Caco-2 (cell line): ENCODE data around the gene ARRDC1. TPM values are rescaled to one million over a fixed set of nuclear protein-coding genes. Genes with fewer than 3 reads are reported as not detected.

Experiments used
- BruUV-seq: library from RNA; stranded (reverse); fragments of 400-500 nt; replicated peaks from 2 replicates; lab custom pipeline; 2021; lab: Mats Ljungman, UMichigan
- CTCF ChIA-PET: fragments of 300-600 bp; sonication (Branson Sonifier 250); formaldehyde crosslinking; loops from one replicate; lab custom pipeline; 2022; ENCODE audit warnings: antibody characterized with exemption; lab: Charles Lee
- POLR2A ChIA-PET: fragments of 300-600 bp; sonication (Branson Sonifier 250); formaldehyde crosslinking; loops from one replicate; lab custom pipeline; 2022; ENCODE audit warnings: antibody characterized with exemption; lab: Charles Lee
- DNase-seq, 2 experiments: peaks; one replicate each; pipeline versions ENCODE4 v3.0.0 to v3.0.0-alpha.2; 2020 to 2022
- H3K27me3 ChIP-seq: replicated peaks from 2 replicates; pipeline ENCODE4 v1.6.0; 2011; ENCODE audit warnings: low read length; ENCODE audit not compliant: control insufficient read depth, insufficient read depth
- H3K36me3 ChIP-seq: 2 replicates; pipeline ENCODE4 v1.5.1; 2011; ENCODE audit warnings: low read length; ENCODE audit not compliant: control insufficient read depth, insufficient read depth
- H3K4me1 ChIP-seq: fragments of 250-450 bp; sonication (Bioruptor Pico); 2 replicates; pipeline ENCODE4 v1.5.1; 2020; ENCODE audit warnings: mild to moderate bottlenecking
- H3K4me3 ChIP-seq: 2 replicates; pipeline ENCODE4 v1.5.1; 2011; ENCODE audit warnings: low read depth, mild to moderate bottlenecking, control low read depth, low read length
- H3K9me3 ChIP-seq: fragments of 250-450 bp; sonication (Bioruptor Pico); 2 replicates; pipeline ENCODE4 v1.5.1; 2020; ENCODE audit warnings: mild to moderate bottlenecking, moderate library complexity
- H3K27ac Mint-ChIP-seq: one replicate; pipeline ENCODE4 v1.8.0; 2022; ENCODE audit warnings: mixed read lengths; ENCODE audit not compliant: unreplicated experiment
- H3K27me3 Mint-ChIP-seq: one replicate; pipeline ENCODE4 v1.8.0; 2022; ENCODE audit warnings: mixed read lengths; ENCODE audit not compliant: insufficient read depth, unreplicated experiment
- H3K36me3 Mint-ChIP-seq: one replicate; pipeline ENCODE4 v1.8.0; 2022; ENCODE audit warnings: mild to moderate bottlenecking, mixed read lengths; ENCODE audit not compliant: insufficient read depth, unreplicated experiment
- H3K4me1 Mint-ChIP-seq: one replicate; pipeline ENCODE4 v1.8.0; 2022; ENCODE audit warnings: low read depth, mixed read lengths; ENCODE audit not compliant: unreplicated experiment
- H3K4me3 Mint-ChIP-seq: one replicate; pipeline ENCODE4 v1.8.0; 2022; ENCODE audit warnings: mild to moderate bottlenecking, moderate library complexity, mixed read lengths; ENCODE audit not compliant: unreplicated experiment
- H3K9me3 Mint-ChIP-seq: one replicate; pipeline ENCODE4 v1.8.0; 2022; ENCODE audit warnings: mixed read lengths; ENCODE audit not compliant: unreplicated experiment
- CTCF ChIP-seq, 2 experiments: fragments of 200-600 bp in 1 of 2; IDR thresholded peaks; 1 replicate in 1 of 2; 2 replicates in 1 of 2; pipeline versions ENCODE4 v1.5.1 to v1.8.0; 2011 to 2022; ENCODE audit warnings: antibody characterized with exemption in 1 of 2, control low read depth in 1 of 2, inconsistent platforms in 1 of 2, low read depth in 1 of 2, low read length in 1 of 2, mild to moderate bottlenecking in 1 of 2, moderate library complexity in 1 of 2; ENCODE audit not compliant: insufficient read depth in 1 of 2, severe bottlenecking in 1 of 2, unreplicated experiment in 1 of 2
- intact Hi-C: fragments of 100-400 bp; cut with micrococcal nuclease; formaldehyde crosslinking; loops from one replicate; pipeline ENCODE4 v1.10.0; 2022; ENCODE audit not compliant: unreplicated experiment
- total RNA-seq: library from RNA; stranded (reverse); gene quantifications from 2 replicates; pipeline ENCODE4 v1.2.3, GENCODE V29; 2022

ARRDC1 gene
- total RNA-seq, 1 experiment from 2014 or later: 66.6 TPM

GRCh38 chr9:137656416-137656815, 50.9 kb downstream of the ARRDC1 start:
- no peaks in the 10 kb centered on the region for H3K4me1 Mint-ChIP-seq
- H3K9me3 ChIP-seq: no peaks in the 10 kb centered on the region
- no peak for TF ChIP-seq CTCF (IDR thresholded peaks at IDR 0.05; ENCODE audit: insufficient read depth in 1 of 2, low read depth in 1 of 2, low read length in 1 of 2, severe bottlenecking in 1 of 2, unreplicated experiment in 1 of 2)
- peaks cover 20% of the 10 kb centered on the region for H3K36me3 Mint-ChIP-seq
- no peak overlapping the region for H3K27ac Mint-ChIP-seq
- intact Hi-C loops: no loop called here
- DNase-seq: no peak
- H3K4me3 ChIP-seq: no peak overlapping the region
- ChIA-PET CTCF (no interaction called here), POLR2A (no interaction called here)
- no TSS peak for BruUV-seq
- no peaks in the 10 kb centered on the region for H3K27me3 ChIP-seq
- H3K36me3 ChIP-seq: no peaks in the 10 kb centered on the region; the same call in 1 of the 2 replicates
- H3K27me3 Mint-ChIP-seq: no peaks in the 10 kb centered on the region
- H3K4me3 Mint-ChIP-seq: no peak overlapping the region
- no peaks in the 10 kb centered on the region for H3K9me3 Mint-ChIP-seq
- no peaks in the 10 kb centered on the region for H3K4me1 ChIP-seq

- DNase-seq: no peak
- H3K4me3 ChIP-seq: no peak overlapping the region
- H3K9me3 Mint-ChIP-seq: no peaks in the 10 kb centered on the region
- peaks cover 16% of the 10 kb centered on the region for H3K36me3 Mint-ChIP-seq
- H3K27ac Mint-ChIP-seq: no peak overlapping the region
- H3K4me1 Mint-ChIP-seq: no peaks in the 10 kb centered on the region
- H3K9me3 ChIP-seq: no peaks in the 10 kb centered on the region
- no peaks in the 10 kb centered on the region; the same call in 1 of the 2 replicates for H3K36me3 ChIP-seq
- no peaks in the 10 kb centered on the region for H3K27me3 Mint-ChIP-seq
- TF ChIP-seq CTCF (IDR thresholded peaks at IDR 0.05; ENCODE audit: insufficient read depth in 1 of 2, low read depth in 1 of 2, low read length in 1 of 2, severe bottlenecking in 1 of 2, unreplicated experiment in 1 of 2): no peak
- intact Hi-C loops: no loop called here
- POLR2A ChIA-PET: no interaction called here
- no peaks in the 10 kb centered on the region for H3K27me3 ChIP-seq
- CTCF ChIA-PET: no interaction called here
- H3K4me3 Mint-ChIP-seq: no peak overlapping the region
- no peaks in the 10 kb centered on the region for H3K4me1 ChIP-seq
- BruUV-seq: no TSS peak
Measured at GRCh38 chr9:137657606-137658005, 52.1 kb downstream of the ARRDC1 start.

GRCh38 chr9:137658781-137659180, 53.3 kb downstream of the ARRDC1 start:
- H3K9me3 Mint-ChIP-seq: no peaks in the 10 kb centered on the region
- no TSS peak for BruUV-seq
- POLR2A ChIA-PET: no interaction called here
- H3K27me3 Mint-ChIP-seq: no peaks in the 10 kb centered on the region
- intact Hi-C loops: no loop called here
- Histone ChIP-seq H3K4me1 (no peaks in the 10 kb centered on the region), H3K36me3 (no peaks in the 10 kb centered on the region; the same call in 1 of the 2 replicates), H3K27me3 (no peaks in the 10 kb centered on the region), H3K4me3 (no peak overlapping the region), H3K9me3 (no peaks in the 10 kb centered on the region)
- peaks cover 11% of the 10 kb centered on the region for H3K36me3 Mint-ChIP-seq
- H3K4me3 Mint-ChIP-seq: no peak overlapping the region
- no peaks in the 10 kb centered on the region for H3K4me1 Mint-ChIP-seq
- CTCF ChIA-PET: interaction anchor here (0.6 kb wide), 1 partner anchor 356 kb away, joined by 3 read pairs; no protein-coding TSS in a partner anchor
- no peak for DNase-seq
- TF ChIP-seq CTCF (IDR thresholded peaks at IDR 0.05; ENCODE audit: insufficient read depth in 1 of 2, low read depth in 1 of 2, low read length in 1 of 2, severe bottlenecking in 1 of 2, unreplicated experiment in 1 of 2): no peak
- no peak overlapping the region for H3K27ac Mint-ChIP-seq
